ENCODE data around the gene ODAD2. TPM values are rescaled to one million over a fixed set of nuclear protein-coding genes. Genes with fewer than 3 reads are reported as not detected.

ODAD2 gene
- total RNA-seq, 1 donor from 2014 or later = 1.8 TPM

DNA sequence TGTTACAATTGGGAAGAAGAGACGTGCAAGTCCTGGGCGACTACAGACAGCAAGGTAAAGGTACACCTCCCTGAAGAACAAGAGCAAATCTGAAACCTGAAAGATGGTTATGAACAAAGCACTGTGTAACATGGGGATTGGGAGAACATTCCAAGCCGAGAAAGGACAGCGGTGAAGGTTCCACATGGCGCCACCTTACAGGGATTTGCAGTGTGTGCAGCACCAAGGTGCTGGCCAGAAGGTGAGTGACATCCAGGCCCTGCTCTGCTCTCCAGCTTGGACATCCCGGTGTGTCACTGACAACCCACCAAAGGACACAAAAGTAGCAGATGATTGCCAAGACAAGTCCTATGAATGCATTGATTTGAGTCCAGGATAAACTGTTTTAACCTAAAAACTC, 165.1 kb downstream of the ODAD2 start:
- Histone ChIP-seq H3K4me3 (ENCODE audit: low read depth, low read length) (no peak overlapping the region), H3K27me3 (ENCODE audit: control insufficient read depth, insufficient read depth, low read length) (no peaks in the 10 kb centered on the region), H3K36me3 (ENCODE audit: control insufficient read depth, insufficient read depth, low read length) (no peaks in the 10 kb centered on the region)
- DNase-seq (ENCODE audit: low read depth) = no peak
- TF ChIP-seq, protein P1, sequence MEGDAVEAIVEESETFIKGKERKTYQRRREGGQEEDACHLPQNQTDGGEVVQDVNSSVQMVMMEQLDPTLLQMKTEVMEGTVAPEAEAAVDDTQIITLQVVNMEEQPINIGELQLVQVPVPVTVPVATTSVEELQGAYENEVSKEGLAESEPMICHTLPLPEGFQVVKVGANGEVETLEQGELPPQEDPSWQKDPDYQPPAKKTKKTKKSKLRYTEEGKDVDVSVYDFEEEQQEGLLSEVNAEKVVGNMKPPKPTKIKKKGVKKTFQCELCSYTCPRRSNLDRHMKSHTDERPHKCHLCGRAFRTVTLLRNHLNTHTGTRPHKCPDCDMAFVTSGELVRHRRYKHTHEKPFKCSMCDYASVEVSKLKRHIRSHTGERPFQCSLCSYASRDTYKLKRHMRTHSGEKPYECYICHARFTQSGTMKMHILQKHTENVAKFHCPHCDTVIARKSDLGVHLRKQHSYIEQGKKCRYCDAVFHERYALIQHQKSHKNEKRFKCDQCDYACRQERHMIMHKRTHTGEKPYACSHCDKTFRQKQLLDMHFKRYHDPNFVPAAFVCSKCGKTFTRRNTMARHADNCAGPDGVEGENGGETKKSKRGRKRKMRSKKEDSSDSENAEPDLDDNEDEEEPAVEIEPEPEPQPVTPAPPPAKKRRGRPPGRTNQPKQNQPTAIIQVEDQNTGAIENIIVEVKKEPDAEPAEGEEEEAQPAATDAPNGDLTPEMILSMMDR (IDR thresholded peaks at IDR 0.05; ENCODE audit: insufficient read depth, low read length, poor library complexity, severe bottlenecking) = no peak

DNA sequence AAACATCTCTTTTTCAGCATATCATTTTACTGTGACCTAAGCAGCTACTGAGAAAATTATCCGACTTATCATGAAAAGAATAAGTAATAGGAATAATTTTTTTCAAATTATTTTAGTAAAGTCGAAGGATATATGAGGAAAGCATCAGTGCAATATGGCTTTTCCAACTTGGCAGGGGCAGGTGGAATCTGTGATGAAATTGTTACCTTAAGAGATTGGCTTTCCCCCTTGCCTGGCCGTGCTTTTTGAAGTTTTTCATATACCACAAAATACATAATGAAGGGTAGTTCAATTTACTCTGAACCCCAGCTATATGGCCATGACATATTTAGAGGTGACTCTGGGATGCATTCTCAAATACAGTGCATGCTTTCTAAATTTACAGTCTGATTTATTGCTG, 166.1 kb downstream of the ODAD2 start:
- Histone ChIP-seq H3K36me3 (ENCODE audit: control insufficient read depth, insufficient read depth, low read length) (no peaks in the 10 kb centered on the region), H3K4me3 (ENCODE audit: low read depth, low read length) (no peak overlapping the region), H3K27me3 (ENCODE audit: control insufficient read depth, insufficient read depth, low read length) (no peaks in the 10 kb centered on the region)
- TF ChIP-seq, protein P1 (IDR thresholded peaks at IDR 0.05; ENCODE audit: insufficient read depth, low read length, poor library complexity, severe bottlenecking) = no peak
- no peak for DNase-seq (ENCODE audit: low read depth)

- Histone ChIP-seq H3K4me3 (ENCODE audit: low read depth, low read length) (no peak overlapping the region), H3K36me3 (ENCODE audit: control insufficient read depth, insufficient read depth, low read length) (no peaks in the 10 kb centered on the region), H3K27me3 (ENCODE audit: control insufficient read depth, insufficient read depth, low read length) (no peaks in the 10 kb centered on the region)
- DNase-seq (ENCODE audit: low read depth) = no peak
- TF ChIP-seq, protein P1 (IDR thresholded peaks at IDR 0.05; ENCODE audit: insufficient read depth, low read length, poor library complexity, severe bottlenecking) = no peak
These were observed 172.5 kb downstream of the ODAD2 start for GRCh38 chr10:27826369-27826768.

GRCh38 chr10:27822301-27822700, 176.6 kb downstream of the ODAD2 start:
- H3K36me3 ChIP-seq (ENCODE audit: control insufficient read depth, insufficient read depth, low read length) = no peaks in the 10 kb centered on the region
- H3K4me3 ChIP-seq (ENCODE audit: low read depth, low read length) = no peak overlapping the region
- DNase-seq (ENCODE audit: low read depth) = no peak
- TF ChIP-seq, protein P1 (IDR thresholded peaks at IDR 0.05; ENCODE audit: insufficient read depth, low read length, poor library complexity, severe bottlenecking) = no peak
- H3K27me3 ChIP-seq (ENCODE audit: control insufficient read depth, insufficient read depth, low read length) = no peaks in the 10 kb centered on the region

- H3K4me3 ChIP-seq (ENCODE audit: low read depth, low read length) = no peak overlapping the region
- H3K27me3 ChIP-seq (ENCODE audit: control insufficient read depth, insufficient read depth, low read length) = no peaks in the 10 kb centered on the region
- H3K36me3 ChIP-seq (ENCODE audit: control insufficient read depth, insufficient read depth, low read length) = no peaks in the 10 kb centered on the region
- TF ChIP-seq, protein P1 (IDR thresholded peaks at IDR 0.05; ENCODE audit: insufficient read depth, low read length, poor library complexity, severe bottlenecking) = no peak
- DNase-seq (ENCODE audit: low read depth) = no peak
These were observed 178.2 kb downstream of the ODAD2 start for GRCh38 chr10:27820637-27821036.

DNA sequence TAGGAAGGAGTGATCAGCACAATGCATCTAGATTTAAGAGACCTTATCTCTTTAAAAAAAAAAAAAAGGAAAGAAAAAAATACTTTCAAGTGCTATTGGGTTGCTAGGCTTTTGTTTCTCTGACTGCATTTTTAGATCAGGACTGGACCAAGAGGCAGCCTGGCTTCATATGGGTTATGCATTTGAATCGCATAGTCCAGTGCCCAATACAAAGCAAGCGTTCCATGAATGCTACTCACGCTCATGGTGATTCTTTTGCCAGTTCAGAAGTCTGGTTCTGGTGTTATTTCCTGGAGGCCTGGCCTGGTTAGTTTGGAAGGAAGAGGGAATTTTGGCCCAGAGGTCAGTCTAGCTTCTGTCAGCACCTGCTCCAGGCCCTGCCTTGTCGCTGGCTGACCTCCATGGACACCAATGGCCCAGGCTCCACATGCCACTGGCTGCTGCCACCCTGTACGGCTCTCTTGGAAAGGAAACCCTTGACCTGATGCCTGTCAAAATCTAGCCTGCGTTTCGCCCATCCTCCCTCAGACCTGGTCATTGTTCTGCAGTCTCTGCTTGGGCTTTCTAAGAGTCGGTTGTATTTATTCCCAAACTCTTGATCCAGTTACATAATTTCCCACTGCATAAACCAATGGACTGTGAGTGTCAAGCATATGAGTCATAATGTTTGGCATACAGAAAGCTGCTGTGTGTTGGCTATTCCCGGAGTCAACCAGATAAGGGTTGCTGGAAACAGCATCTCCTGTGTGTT, 178.9 kb downstream of the ODAD2 start:
- no peaks in the 10 kb centered on the region for H3K36me3 ChIP-seq (ENCODE audit: control insufficient read depth, insufficient read depth, low read length)
- DNase-seq (ENCODE audit: low read depth) = peak; percentile 34
- TF ChIP-seq, protein P1 (IDR thresholded peaks at IDR 0.05; ENCODE audit: insufficient read depth, low read length, poor library complexity, severe bottlenecking) = no peak
- H3K27me3 ChIP-seq (ENCODE audit: control insufficient read depth, insufficient read depth, low read length) = no peaks in the 10 kb centered on the region
- H3K4me3 ChIP-seq (ENCODE audit: low read depth, low read length) = no peak overlapping the region
